ENCODE measurements around the gene RGPD6.
"Not testable (repeated sequence)": the region's sequence is repeated elsewhere in the genome, so short reads cannot be mapped to it uniquely, and the experiment has no call there.

GRCh38 chr2:110578429-110578828 is 1.4 kb upstream of the RGPD6 start:
- not testable (repeated sequence) for TF ChIP-seq CTCF, POLR2AphosphoS5, POLR2A, EP300 (IDR thresholded peaks at IDR 0.05)
